Measurements from ENCODE around the gene GRB10.
A peak's percentile ranks its signal among the peaks of the same experiment; 100 is the strongest.
"Not testable (repeated sequence)": the region's sequence is repeated elsewhere in the genome, so short reads cannot be mapped to it uniquely, and the experiment has no call there.

GRB10 gene

GRCh38 chr7:50564640-50565558 is 217.8 kb downstream of the GRB10 start, which contains the start of gene DDC:
TSS of gene DDC (minus strand) at chr7:50565405. CDS start at chr7:50544085, 21,320 bp downstream.
- no peak for DNase-seq

DNA sequence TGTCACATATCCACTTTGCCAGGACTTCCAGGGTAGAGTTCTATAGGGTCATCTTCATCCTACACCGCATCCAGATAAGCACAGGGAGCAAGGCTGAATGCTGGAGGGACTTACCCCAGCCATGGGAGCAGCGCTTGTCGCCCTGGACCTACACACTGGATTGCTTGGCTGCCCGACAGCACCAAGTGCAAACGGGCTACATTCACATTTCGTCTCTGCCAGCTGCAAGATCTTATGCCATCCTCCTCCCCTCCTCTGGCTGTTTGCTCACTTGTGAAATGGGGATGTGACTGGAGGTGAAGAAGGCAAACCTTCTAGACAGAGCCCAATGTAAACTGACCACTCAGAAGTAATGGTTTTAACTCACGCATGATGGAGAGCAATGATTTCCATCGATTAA is 218.5 kb downstream of the GRB10 start:
- DNase-seq, result no peak

DNA sequence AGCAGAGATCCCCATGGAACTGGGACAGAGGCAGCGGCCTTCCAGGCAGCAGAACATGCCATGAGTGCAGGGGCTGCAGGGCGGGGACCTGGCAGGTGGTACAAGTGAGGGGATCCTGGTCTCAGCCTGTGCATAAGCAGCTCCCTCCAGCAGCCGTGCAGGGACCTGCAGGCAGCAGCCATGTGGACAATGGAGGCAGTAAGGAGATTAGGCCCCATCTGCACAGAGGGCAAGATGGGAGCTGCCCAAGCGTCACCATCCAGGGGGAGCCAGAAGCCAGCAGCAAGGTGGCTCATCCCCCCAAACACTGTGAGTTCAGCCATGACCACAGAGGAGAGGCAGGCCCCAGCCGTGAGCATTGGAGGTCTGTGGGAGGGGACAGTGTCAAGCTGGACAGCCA is 220.6 kb downstream of the GRB10 start:
- no peak for DNase-seq

DNA sequence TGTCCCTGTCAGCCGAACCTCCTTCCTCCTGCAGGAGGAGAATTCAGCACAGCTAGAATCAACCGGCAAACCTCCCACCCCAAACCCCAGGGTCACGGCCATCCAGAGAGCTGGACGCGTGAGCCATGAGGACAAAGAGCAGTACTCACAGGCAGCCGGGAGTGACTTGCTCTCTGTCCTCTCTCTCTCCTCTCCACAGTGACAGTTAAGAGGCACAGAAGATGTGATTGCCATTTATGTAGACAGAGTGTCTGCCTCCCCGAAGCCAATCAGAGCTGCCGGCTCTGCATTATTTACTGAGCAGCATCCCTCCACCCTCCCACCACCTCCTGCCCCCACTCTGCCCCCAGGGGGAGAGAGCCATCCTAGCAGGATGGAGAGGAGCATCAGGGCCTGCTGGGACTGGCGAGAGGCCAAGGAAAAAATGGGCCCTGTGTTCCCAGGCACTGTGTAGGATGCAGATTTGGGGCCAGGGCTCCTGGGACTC is 221.8 kb downstream of the GRB10 start:
- peak; percentile 96 for DNase-seq

- no peak for DNase-seq
Measured at GRCh38 chr7:50559881-50560280, 222.8 kb downstream of the GRB10 start.

GRCh38 chr7:50558294-50559053 is 224.2 kb downstream of the GRB10 start:
- peak; percentile 92 for DNase-seq

GRCh38 chr7:50557099-50557498 is 225.6 kb downstream of the GRB10 start:
- DNase-seq, result no peak

- DNase-seq, result no peak
Measured at GRCh38 chr7:50556247-50556991, 226.3 kb downstream of the GRB10 start.

- no peak for DNase-seq
Measured at GRCh38 chr7:50555594-50556140, 227.0 kb downstream of the GRB10 start.

- no peak for DNase-seq
Measured at GRCh38 chr7:50554431-50555322, 228.0 kb downstream of the GRB10 start.

GRCh38 chr7:50553973-50554372 is 228.7 kb downstream of the GRB10 start:
- DNase-seq, result no peak

GRCh38 chr7:50552921-50553320 is 229.8 kb downstream of the GRB10 start:
- no peak for DNase-seq

DNA sequence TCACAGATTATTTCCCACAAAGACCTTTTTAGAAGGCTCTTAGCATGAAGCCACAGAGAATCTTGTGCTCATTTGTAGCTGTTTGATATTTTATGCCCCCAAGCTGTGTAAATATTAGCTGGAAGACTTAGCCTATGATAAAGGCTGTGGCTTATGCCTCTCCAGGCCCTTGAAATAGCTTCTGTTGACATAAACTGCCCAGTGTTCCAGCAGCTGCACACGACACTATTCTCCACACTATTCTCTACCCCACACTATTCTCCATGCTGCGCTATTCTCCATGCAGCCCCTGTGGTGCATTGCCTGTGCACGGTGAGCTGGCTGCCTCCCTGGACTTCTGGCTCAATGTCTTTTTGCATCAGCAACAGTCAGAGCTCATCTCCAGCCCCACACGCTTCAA is 230.6 kb downstream of the GRB10 start:
- DNase-seq, result peak; percentile 98

DNA sequence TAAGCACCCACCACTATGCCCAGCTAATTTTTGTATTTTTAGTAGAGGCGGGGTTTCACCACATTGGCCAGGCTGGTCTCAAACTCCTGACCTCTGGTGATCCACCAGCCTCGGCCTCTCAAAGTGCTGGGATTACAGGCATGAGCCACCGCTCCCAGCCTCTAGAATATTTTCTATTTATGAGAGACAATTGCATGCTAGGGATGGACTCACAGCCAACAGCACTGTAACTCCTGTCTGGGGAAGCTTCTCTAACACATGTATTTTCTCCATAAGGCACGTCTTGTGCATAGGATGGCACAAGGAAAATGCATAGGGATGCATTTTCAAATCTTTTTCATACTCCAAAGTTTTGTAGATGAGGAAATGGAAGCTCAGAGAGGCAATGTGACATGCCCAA is 237.1 kb downstream of the GRB10 start:
- not testable (repeated sequence) for DNase-seq

DNA sequence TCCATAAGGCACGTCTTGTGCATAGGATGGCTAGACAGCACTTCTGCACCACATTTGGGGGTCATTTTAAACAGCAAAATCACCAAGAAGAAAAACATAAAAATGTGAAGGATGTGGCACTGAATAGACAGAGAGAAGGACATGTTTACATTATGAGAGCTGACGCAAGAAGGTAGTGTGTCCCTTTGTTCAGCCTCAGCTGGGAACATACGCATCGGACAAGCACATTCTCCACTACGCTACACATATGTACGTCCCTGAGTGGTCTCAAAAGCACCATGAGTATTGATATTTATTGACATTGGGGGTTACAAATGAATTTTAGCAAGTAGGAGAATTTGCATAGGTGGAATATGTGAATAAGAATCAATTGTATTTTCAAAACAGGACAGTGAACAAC is 237.7 kb downstream of the GRB10 start:
- peak; percentile 22 for DNase-seq

GRCh38 chr7:50543776-50544442 is 238.8 kb downstream of the GRB10 start:
- no peak for DNase-seq

- no peak for DNase-seq
Measured at GRCh38 chr7:50542132-50542531, 240.6 kb downstream of the GRB10 start.

GRCh38 chr7:50540785-50541579 is 241.7 kb downstream of the GRB10 start:
- no peak for DNase-seq
